HG03045 (cell line): Measurements from ENCODE around the gene TRIM28.
"Not testable (repeated sequence)": the region's sequence is repeated elsewhere in the genome, so short reads cannot be mapped to it uniquely, and the experiment has no call there.

Source experiments
- ATAC-seq: cut with Tn5 transposase; IDR thresholded peaks from one replicate; pipeline ENCODE4 v1.9.1; 2021; ENCODE audit warnings: mild to moderate bottlenecking, moderate library complexity; ENCODE audit not compliant: unreplicated experiment

The TRIM28 gene

GRCh38 chr19:58573658-58574164 lies 29.8 kb downstream of the TRIM28 start:
- ATAC-seq = no peak

GRCh38 chr19:58575183-58576041 lies 31.5 kb downstream of the TRIM28 start:
- ATAC-seq = peak; percentile 40

GRCh38 chr19:58577581-58577980 lies 33.7 kb downstream of the TRIM28 start:
- ATAC-seq = not testable (repeated sequence)

- no peak for ATAC-seq
Observed at GRCh38 chr19:58578012-58578925, 34.4 kb downstream of the TRIM28 start.

- ATAC-seq = no peak
Observed at GRCh38 chr19:58579473-58580142, 35.7 kb downstream of the TRIM28 start.

GRCh38 chr19:58581227-58582141 lies 37.6 kb downstream of the TRIM28 start:
- ATAC-seq = no peak

- no peak for ATAC-seq
Observed at GRCh38 chr19:58582985-58583384, 39.1 kb downstream of the TRIM28 start.

GRCh38 chr19:58584498-58585441 lies 40.9 kb downstream of the TRIM28 start:
- no peak for ATAC-seq

GRCh38 chr19:58585442-58586132 lies 41.7 kb downstream of the TRIM28 start:
- ATAC-seq = no peak

GRCh38 chr19:58586133-58586765 lies 42.4 kb downstream of the TRIM28 start:
- ATAC-seq = no peak
